Left lung (tissue), 10 donors: Measurements from ENCODE around the gene EGFL7. TPM values are rescaled to one million over a fixed set of nuclear protein-coding genes. Genes with fewer than 3 reads are reported as not detected.

Experiments
- ATAC-seq: fragments of 200-7000 bp; cut with Tn5 transposase; one replicate; pipeline ENCODE4 v1.9.1; 2020; ENCODE audit warnings: moderate library complexity
- DNase-seq, 4 donors: peaks; one replicate each; pipeline ENCODE4 v3.0.0-alpha.2; 2013 to 2020
- H3K27ac ChIP-seq, 2 donors: fragments of 200-600 bp; sonication (generic) in 1 of 2; one replicate each; pipeline versions ENCODE4 v1.5.0 to v1.8.0; 2020 to 2021
- H3K27me3 ChIP-seq, 2 donors: fragments of 200-600 bp; sonication (generic) in 1 of 2; one replicate each; pipeline versions ENCODE4 v1.5.0 to v1.8.0; 2020 to 2021
- H3K36me3 ChIP-seq, 2 donors: fragments of 200-600 bp; sonication (generic) in 1 of 2; one replicate each; pipeline versions ENCODE4 v1.5.0 to v1.8.0; 2020 to 2021
- H3K4me1 ChIP-seq, 2 donors: fragments of 200-600 bp; one replicate each; pipeline ENCODE4 v1.8.0; 2021
- H3K4me3 ChIP-seq, 2 donors: fragments of 200-600 bp; sonication (generic) in 1 of 2; one replicate each; pipeline versions ENCODE4 v1.5.0 to v1.8.0; 2020 to 2021; ENCODE audit warnings: mild to moderate bottlenecking in 1 of 2
- H3K9me3 ChIP-seq, 2 donors: fragments of 200-600 bp; sonication (generic) in 1 of 2; one replicate each; pipeline versions ENCODE4 v1.5.0 to v1.8.0; 2020 to 2021
- intact Hi-C, 2 donors: fragments of 100-400 bp; cut with DNase I; formaldehyde crosslinking; loops; one replicate each; pipeline versions ENCODE4 v1.11.2 to v1.14.2; 2022
- polyA plus RNA-seq, 6 donors: library from polyadenylated mRNA; unstranded; fragments of 120-200 nt; gene quantifications; one replicate each; pipeline ENCODE4 v1.2.1, GENCODE V29; 2013; ENCODE audit not compliant: insufficient read length in 6 of 6
- total RNA-seq, 2 donors: library from RNA; stranded (reverse); fragmentation: NEBNext Ultra II Directional; extraction: Animal tissue kit (Norgen Biotek cat#: 25700); gene quantifications; one replicate each; pipeline ENCODE4 v1.2.1, GENCODE V29; 2021
- TF ChIP-seq, protein P1 (sequence below), 2 donors: fragments of 200-600 bp; sonication (generic) in 1 of 2; IDR thresholded peaks; one replicate each; pipeline versions ENCODE4 v1.5.0 to v1.8.0; 2021; ENCODE audit warnings: antibody characterized with exemption in 2 of 2
- donor health status: DM: no; HTN: yes; CAD: no.
- donor health status: DM: no; HTN: no; CAD: no.

The EGFL7 gene
- total and polyA plus RNA-seq, 8 donors, result 65.7 to 165 (median 101) TPM

DNA sequence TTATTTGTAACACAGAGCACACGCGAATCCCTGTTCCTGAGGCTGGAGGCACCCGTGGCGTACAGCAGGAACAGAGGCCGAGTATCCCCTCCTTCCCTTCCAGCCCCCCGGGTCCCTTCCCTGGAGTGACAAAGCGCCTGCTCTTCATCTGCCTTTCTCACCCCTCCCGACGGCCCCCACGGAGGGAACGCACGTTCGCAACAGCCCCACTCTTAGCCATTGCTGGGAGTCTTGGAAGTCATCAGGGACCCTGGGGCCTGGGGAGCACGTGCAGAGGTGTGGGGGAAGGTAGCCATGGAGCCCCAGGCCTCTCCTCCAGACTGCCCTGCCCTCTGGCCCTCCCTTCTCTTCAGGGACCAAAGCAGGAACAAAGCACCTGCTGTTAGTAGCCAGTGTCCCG is 22.1 kb downstream of the EGFL7 start:
- ATAC-seq (no peak), DNase-seq (no peak)
- peaks cover 0 to 5% of the 10 kb centered on the region in 2 donors for H3K36me3 ChIP-seq
- H3K27ac ChIP-seq, result no peak overlapping the region
- intact Hi-C loops, result no loop called here
- no peaks in the 10 kb centered on the region for H3K9me3 ChIP-seq
- peaks cover 28 to 82% of the 10 kb centered on the region in 2 donors for H3K4me1 ChIP-seq
- TF ChIP-seq, protein P1, sequence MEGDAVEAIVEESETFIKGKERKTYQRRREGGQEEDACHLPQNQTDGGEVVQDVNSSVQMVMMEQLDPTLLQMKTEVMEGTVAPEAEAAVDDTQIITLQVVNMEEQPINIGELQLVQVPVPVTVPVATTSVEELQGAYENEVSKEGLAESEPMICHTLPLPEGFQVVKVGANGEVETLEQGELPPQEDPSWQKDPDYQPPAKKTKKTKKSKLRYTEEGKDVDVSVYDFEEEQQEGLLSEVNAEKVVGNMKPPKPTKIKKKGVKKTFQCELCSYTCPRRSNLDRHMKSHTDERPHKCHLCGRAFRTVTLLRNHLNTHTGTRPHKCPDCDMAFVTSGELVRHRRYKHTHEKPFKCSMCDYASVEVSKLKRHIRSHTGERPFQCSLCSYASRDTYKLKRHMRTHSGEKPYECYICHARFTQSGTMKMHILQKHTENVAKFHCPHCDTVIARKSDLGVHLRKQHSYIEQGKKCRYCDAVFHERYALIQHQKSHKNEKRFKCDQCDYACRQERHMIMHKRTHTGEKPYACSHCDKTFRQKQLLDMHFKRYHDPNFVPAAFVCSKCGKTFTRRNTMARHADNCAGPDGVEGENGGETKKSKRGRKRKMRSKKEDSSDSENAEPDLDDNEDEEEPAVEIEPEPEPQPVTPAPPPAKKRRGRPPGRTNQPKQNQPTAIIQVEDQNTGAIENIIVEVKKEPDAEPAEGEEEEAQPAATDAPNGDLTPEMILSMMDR (IDR thresholded peaks at IDR 0.05), result no peak
- no peaks in the 10 kb centered on the region for H3K27me3 ChIP-seq
- peak overlapping the region in 1 of 2 donors; percentile 94 for H3K4me3 ChIP-seq

DNA sequence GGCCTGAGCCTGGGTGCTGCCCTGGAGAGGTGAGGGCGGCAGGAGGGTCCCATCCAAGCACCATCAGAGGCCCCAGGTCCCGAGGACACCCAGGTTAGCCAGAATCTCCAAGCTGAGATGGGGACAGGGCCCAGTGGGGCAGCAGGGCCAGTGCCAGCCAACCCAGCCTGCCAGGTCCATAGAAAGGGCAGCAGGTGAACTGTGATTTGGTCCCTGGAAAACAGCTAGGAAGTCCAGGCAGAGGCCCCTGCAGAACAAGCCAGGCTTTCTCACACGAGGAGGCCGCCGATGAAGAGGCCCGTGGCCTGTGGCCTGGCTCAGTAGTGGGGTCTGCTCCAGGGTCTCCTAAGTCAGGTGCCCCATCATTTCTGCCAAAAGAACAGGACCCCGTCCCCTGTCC is 22.5 kb downstream of the EGFL7 start:
- no peak overlapping the region for H3K27ac ChIP-seq
- peak overlapping the region in 1 of 2 donors; percentile 94 for H3K4me3 ChIP-seq
- intact Hi-C loops, result no loop called here

DNA sequence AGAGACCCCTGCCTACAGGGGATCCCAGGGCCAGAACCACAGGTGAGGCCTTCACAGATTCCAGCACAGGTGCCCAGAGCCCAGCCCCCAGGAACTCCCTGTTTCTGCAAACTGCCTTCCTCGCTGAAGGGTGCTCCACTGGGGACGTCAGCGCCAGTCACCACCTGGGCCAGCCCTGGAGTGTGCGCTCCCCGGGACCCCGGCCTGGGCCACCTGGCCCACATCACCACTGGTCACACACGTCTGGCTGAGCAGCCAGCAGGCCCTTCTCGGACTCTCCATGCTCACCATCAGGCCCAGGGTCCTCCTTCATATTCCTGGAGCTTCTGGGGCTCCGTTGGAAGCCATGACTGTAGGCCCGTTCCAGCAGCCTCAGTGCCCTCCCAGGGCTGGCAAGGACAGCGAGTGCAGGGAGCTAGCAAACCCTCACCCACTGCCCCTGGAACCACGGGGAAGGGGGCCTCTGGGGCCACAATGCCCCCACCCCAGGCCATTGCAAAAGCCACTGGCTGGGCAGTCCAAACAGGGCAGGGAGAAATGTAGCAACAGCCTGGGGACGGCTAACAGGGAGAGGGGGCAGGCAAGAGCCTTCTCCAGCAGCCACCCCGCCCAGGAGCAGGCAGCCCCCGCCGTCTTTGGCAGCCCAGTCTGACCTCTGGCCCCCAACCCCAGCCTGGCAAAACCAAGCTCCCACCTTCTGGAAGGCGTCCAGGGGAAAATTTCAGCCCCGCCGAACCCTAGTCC is 23.2 kb downstream of the EGFL7 start:
- Histone ChIP-seq H3K36me3 (peaks cover 0 to 5% of the 10 kb centered on the region in 2 donors), H3K27ac (peak overlapping the region; percentile 85 to 99), H3K9me3 (no peaks in the 10 kb centered on the region), H3K4me3 (peak overlapping the region; percentile 92 to 94), H3K4me1 (peaks cover 24 to 83% of the 10 kb centered on the region in 2 donors), H3K27me3 (no peaks in the 10 kb centered on the region)
- intact Hi-C loops, result no loop called here
- ATAC-seq (peak; percentile 25), DNase-seq (no peak)
- TF ChIP-seq, protein P1 (IDR thresholded peaks at IDR 0.05), result no peak

More for the DNA sequence above, 22.5 kb downstream of the EGFL7 start:
- no peaks in the 10 kb centered on the region for H3K9me3 ChIP-seq
- peaks cover 0 to 5% of the 10 kb centered on the region in 2 donors for H3K36me3 ChIP-seq
- TF ChIP-seq, protein P1 (IDR thresholded peaks at IDR 0.05), result no peak
- ATAC-seq (no peak), DNase-seq (no peak)
- H3K27me3 ChIP-seq, result no peaks in the 10 kb centered on the region
- peaks cover 24 to 82% of the 10 kb centered on the region in 2 donors for H3K4me1 ChIP-seq

DNA sequence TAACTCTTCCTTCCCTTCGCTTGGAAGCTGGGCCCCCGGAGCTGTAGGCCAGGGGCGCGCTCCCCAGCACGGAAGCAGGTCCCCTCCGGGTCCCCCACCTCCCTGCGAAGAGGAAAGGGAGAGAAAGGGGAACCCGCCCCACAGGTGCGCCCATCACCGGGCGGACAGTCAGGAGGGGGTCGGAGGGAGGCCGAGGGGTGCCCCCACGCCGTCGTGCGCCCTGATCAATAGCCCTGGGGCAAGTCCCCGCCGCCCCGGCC is 23.7 kb downstream of the EGFL7 start:
- Histone ChIP-seq H3K4me1 (peaks cover 24 to 82% of the 10 kb centered on the region in 2 donors), H3K9me3 (no peaks in the 10 kb centered on the region), H3K36me3 (peaks cover 0 to 2% of the 10 kb centered on the region in 2 donors), H3K27ac (peak overlapping the region; percentile 85 to 99), H3K4me3 (peak overlapping the region; percentile 92 to 94), H3K27me3 (no peaks in the 10 kb centered on the region)
- intact Hi-C loops, result no loop called here
- ATAC-seq (no peak), DNase-seq (no peak)
- TF ChIP-seq, protein P1 (IDR thresholded peaks at IDR 0.05), result no peak

DNA sequence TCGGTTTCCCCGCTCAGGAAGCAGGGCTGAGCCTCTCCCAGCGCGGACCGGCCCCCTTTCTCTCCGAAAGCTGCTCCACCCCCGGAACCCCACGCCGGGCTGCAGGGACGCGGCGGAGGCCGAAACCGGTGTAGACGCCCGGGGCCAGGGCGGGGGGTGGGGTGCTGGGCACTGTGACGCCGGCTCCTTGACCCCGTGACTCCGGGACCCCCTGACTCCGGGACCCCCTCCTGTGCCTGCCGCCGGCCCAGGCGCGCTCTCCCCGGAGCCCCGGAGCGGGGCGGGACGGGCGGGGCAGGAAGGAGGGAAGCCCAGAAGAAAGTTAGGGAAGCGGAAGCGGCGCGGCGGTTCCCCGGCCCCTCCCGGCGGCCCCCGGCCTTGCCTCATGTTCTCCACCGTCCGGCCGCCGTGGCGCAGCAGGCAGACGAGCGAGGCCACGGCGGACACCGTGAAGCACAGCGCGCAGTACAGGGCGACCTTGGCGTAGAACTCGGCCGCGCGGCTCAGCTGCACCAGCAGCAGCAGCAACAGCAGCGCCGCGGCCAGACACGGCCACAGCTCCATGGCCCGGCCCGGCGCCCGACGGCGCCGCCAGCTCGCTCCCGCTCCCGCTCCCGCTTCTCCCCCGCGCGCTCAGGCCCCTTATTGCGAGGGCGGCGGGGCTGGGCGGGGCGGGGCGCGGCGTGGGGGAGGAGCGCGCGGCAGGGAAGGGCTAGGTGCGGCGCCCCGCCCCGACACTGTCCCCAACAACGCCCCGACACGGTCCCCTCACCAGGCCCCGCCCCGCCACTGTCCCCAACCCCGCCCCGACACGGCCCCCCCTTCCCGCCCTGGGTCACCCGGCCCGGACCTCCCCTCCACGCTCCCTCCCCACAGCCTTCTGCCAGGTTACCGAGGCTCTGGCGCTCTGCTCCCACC is 24.3 kb downstream of the EGFL7 start, which contains the start of gene AGPAT2:
AGPAT2 (minus strand) TSS at position 664 of the 918 bp plus-strand sequence; CDS start at position 564, 100 bp downstream.
- no peaks in the 10 kb centered on the region for H3K27me3 ChIP-seq
- TF ChIP-seq, protein P1 (IDR thresholded peaks at IDR 0.05), result no peak
- ATAC-seq, result peak; percentile 80
- intact Hi-C loops, result no loop called here
- no peaks in the 10 kb centered on the region for H3K36me3 ChIP-seq
- peaks cover 24 to 79% of the 10 kb centered on the region in 2 donors for H3K4me1 ChIP-seq
- peak within 1 kb of the TSS; percentile 85 to 99 for H3K27ac ChIP-seq
- H3K9me3 ChIP-seq, result no peaks in the 10 kb centered on the region
- peak in 3 of 4 donors; percentile 64 to 95 (median 89) for DNase-seq
- peak within 1 kb of the TSS; percentile 92 to 94 for H3K4me3 ChIP-seq
